AG04449 (cell line): ENCODE results near the gene TAGLN.
"Not testable (repeated sequence)": the region's sequence is repeated elsewhere in the genome, so short reads cannot be mapped to it uniquely, and the experiment has no call there.

Source experiments
- CTCF ChIA-PET: fragments of 350-600 bp; formaldehyde crosslinking; extraction: SDS; loops from one replicate; lab custom pipeline; 2021; ENCODE audit warnings: antibody characterized with exemption; lab: Yijun Ruan, JAX
- POLR2A ChIA-PET: fragments of 400-600, 350-600 bp; formaldehyde crosslinking; extraction: SDS; loops from one replicate; lab custom pipeline; 2020; ENCODE audit warnings: antibody characterized with exemption, inconsistent platforms; lab: Yijun Ruan, JAX
- DNase-seq: peaks from one replicate; pipeline ENCODE4 v3.0.0-alpha.2; 2010; ENCODE audit warnings: low read depth, low spot score
- H3K4me3 ChIP-seq: 2 replicates; pipeline ENCODE4 v1.5.1; 2011; ENCODE audit warnings: low read depth, mild to moderate bottlenecking, control low read depth, low read length
- CTCF ChIP-seq: IDR thresholded peaks from one replicate; pipeline ENCODE4 v1.5.1; 2011; ENCODE audit warnings: mild to moderate bottlenecking, moderate library complexity, low read length, control low read depth, inconsistent platforms; ENCODE audit not compliant: insufficient read depth; ENCODE audit errors: missing control alignments

The TAGLN gene

GRCh38 chr11:117201658-117202305, 2.6 kb downstream of the TAGLN start:
- CTCF ChIA-PET: interaction anchor here (0.8 to 11.5 kb wide), 7 partner anchors 11 to 31 kb away, joined by 3 to 133 read pairs (median 3); partner anchors contain the start of genes PCSK7, RNF214 and SIDT2
- POLR2A ChIA-PET: interaction anchor here (1.3 to 11.2 kb wide), 4 partner anchors 9 to 23 kb away, joined by 3 to 76 read pairs (median 12); partner anchors contain the start of gene SIDT2
- H3K4me3 ChIP-seq: peak overlapping the region; percentile 99
- TF ChIP-seq CTCF: no peak
- DNase-seq: no peak

GRCh38 chr11:117202386-117203068, 3.4 kb downstream of the TAGLN start:
- ChIA-PET CTCF (interaction anchor here (0.9 to 3.3 kb wide), 6 partner anchors 11 to 30 kb away, joined by 3 to 14 read pairs (median 4); partner anchors contain the start of gene RNF214), POLR2A (interaction anchor here (0.7 to 11.2 kb wide), 6 partner anchors 8 to 80 kb away, joined by 3 to 76 read pairs (median 4); partner anchors contain the start of gene SIDT2)
- no peak for DNase-seq
- no peak for TF ChIP-seq CTCF
- H3K4me3 ChIP-seq: peak overlapping the region; percentile 99

- peak overlapping the region; percentile 99 for H3K4me3 ChIP-seq
- ChIA-PET POLR2A (interaction anchor here (0.7 to 11.2 kb wide), 5 partner anchors 8 to 80 kb away, joined by 3 to 76 read pairs (median 5); partner anchors contain the start of gene SIDT2), CTCF (interaction anchor here (0.9 to 3.3 kb wide), 2 partner anchors 22 to 24 kb away, joined by 4 to 14 read pairs; no protein-coding TSS in a partner anchor)
- TF ChIP-seq CTCF: no peak
- DNase-seq: no peak
These were observed 3.9 kb downstream of the TAGLN start for GRCh38 chr11:117203069-117203407.

- TF ChIP-seq CTCF: no peak
- CTCF ChIA-PET: interaction anchor here (3.3 kb wide), 1 partner anchor 22 kb away, joined by 14 read pairs; no protein-coding TSS in a partner anchor
- H3K4me3 ChIP-seq: peak overlapping the region; percentile 1
- no peak for DNase-seq
- POLR2A ChIA-PET: interaction anchor here (0.7 to 11.2 kb wide), 3 partner anchors 9 to 25 kb away, joined by 3 to 76 read pairs (median 5); partner anchors contain the start of gene SIDT2
These were observed 5.3 kb downstream of the TAGLN start for GRCh38 chr11:117204283-117205080.

- ChIA-PET CTCF (interaction anchor here (3.3 kb wide), 1 partner anchor 22 kb away, joined by 14 read pairs; no protein-coding TSS in a partner anchor), POLR2A (interaction anchor here (0.7 kb wide), 1 partner anchor 10 kb away, joined by 3 read pairs; no protein-coding TSS in a partner anchor)
- H3K4me3 ChIP-seq: no peak overlapping the region; the same call in 1 of the 2 replicates
- DNase-seq: no peak
- no peak for TF ChIP-seq CTCF
These were observed 6.1 kb downstream of the TAGLN start for GRCh38 chr11:117205211-117205818.

GRCh38 chr11:117206111-117206510, 6.9 kb downstream of the TAGLN start:
- POLR2A ChIA-PET, DNase-seq, H3K4me3 ChIP-seq: not testable (repeated sequence)
- CTCF ChIA-PET: interaction anchor here (3.3 kb wide), 1 partner anchor 21 kb away, joined by 14 read pairs; no protein-coding TSS in a partner anchor

GRCh38 chr11:117206859-117207258, 7.7 kb downstream of the TAGLN start:
- CTCF ChIA-PET, DNase-seq, H3K4me3 ChIP-seq, POLR2A ChIA-PET: not testable (repeated sequence)

GRCh38 chr11:117207481-117207880, 8.3 kb downstream of the TAGLN start:
- DNase-seq, CTCF ChIA-PET, H3K4me3 ChIP-seq, POLR2A ChIA-PET: not testable (repeated sequence)
